ENCODE data around the gene SLC30A7.

DNA sequence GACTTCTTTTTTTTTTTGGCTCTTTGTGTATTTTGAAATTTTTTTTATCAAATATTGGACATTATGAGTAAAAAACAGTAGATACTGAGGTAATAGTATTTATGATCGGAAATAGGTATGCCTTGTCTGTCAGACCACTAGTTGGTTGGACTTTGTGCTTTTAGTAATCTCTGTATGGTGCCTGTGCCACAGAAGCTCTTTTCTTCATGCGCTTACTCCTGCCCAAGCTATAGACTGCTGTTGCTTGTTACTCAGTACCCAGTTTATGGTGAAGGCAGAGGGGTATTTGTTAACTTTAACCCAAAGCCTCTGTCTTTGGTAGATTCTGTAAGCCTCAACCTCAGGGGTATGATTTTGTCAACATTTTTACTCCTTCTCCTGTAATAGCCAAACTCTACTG is 8.6 kb downstream of the SLC30A7 start:
- TF ChIP-seq, protein P1, sequence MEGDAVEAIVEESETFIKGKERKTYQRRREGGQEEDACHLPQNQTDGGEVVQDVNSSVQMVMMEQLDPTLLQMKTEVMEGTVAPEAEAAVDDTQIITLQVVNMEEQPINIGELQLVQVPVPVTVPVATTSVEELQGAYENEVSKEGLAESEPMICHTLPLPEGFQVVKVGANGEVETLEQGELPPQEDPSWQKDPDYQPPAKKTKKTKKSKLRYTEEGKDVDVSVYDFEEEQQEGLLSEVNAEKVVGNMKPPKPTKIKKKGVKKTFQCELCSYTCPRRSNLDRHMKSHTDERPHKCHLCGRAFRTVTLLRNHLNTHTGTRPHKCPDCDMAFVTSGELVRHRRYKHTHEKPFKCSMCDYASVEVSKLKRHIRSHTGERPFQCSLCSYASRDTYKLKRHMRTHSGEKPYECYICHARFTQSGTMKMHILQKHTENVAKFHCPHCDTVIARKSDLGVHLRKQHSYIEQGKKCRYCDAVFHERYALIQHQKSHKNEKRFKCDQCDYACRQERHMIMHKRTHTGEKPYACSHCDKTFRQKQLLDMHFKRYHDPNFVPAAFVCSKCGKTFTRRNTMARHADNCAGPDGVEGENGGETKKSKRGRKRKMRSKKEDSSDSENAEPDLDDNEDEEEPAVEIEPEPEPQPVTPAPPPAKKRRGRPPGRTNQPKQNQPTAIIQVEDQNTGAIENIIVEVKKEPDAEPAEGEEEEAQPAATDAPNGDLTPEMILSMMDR (IDR thresholded peaks at IDR 0.05) = no peak
- TF ChIP-seq POLR2A (IDR thresholded peaks at IDR 0.05) (no peak), POLR2AphosphoS5 (IDR thresholded peaks at IDR 0.05; ENCODE audit: insufficient read depth in 1 of 2, low read depth in 1 of 2) (no peak)
